ENCODE data around the gene ZBTB7B. TPM values are rescaled to one million over a fixed set of nuclear protein-coding genes. Genes with fewer than 3 reads are reported as not detected.

The ZBTB7B gene
- total and polyA plus RNA-seq, 7 experiments from 2014 or later: 3.0 to 139 (median 57.2) TPM

DNA sequence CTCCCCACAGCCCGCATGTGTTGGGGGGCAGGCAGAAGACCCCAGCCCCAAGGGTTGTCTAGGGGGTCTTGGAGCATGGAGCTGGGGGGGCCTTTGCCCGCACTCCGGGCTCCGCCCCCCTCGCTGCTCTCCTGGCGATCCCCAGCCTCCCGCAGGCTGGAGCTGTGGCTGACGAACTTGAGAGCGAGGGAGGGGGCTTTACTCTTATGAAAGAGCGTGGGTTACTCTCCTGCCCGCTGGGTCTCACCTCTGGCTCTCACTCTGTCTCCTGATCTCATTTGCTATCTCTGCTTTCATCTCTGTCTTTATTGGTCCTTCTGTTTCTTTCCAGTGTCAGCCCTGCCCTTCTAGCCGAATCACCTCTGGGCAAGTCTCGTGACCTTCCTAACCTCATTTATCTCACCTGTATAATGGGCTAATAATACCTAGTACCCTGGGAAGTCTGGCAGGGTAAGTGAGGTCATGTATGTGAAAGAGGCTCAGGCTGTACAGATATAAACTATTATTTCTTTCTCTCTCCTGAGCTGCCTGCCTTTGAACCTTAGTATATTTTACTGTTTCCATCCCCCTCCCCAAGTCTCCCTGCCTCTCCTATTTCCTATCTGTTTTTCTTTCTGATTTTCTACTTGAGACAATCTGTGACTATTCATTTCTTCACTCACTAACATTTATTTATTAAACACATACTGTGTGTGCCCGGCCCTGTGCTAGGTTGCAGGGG is 61.7 kb downstream of the ZBTB7B start:
- intact Hi-C loops (cut with micrococcal nuclease): loop anchor here (5.0 to 10.0 kb wide), 7 partner anchors 62 to 739 kb away; partner anchors contain the start of genes ADAR (in 1 of the 2), AQP10 (in 1 of the 2), ATP8B2 (in 1 of the 2) and PBXIP1 (in 1 of the 2)
- H3K4me3 Mint-ChIP-seq: peak overlapping the region; percentile 77 to 99 (median 95)
- H3K4me1 Mint-ChIP-seq: peaks cover 21 to 42% (median 39%) of the 10 kb centered on the region in 7 donors
- ChIA-PET CTCF (interaction anchor here (0.8 to 13.9 kb wide), 7 partner anchors 11 to 109 kb away, joined by 3 to 131 read pairs (median 4); partner anchors contain the start of genes ADAM15 and EFNA3), POLR2A (interaction anchor here (1.3 to 7.8 kb wide), 5 partner anchors 10 to 20 kb away, joined by 3 to 51 read pairs (median 6); no protein-coding TSS in a partner anchor)
- ATAC-seq (peak; percentile 8), DNase-seq (peak in 3 of 9 donors; percentile 19 to 51 (median 39))
- Histone ChIP-seq H3K27me3 (ENCODE audit: control insufficient read depth in 2 of 2, insufficient read depth in 2 of 2, low read length in 2 of 2) (no peaks in the 10 kb centered on the region), H3K36me3 (ENCODE audit: control insufficient read depth in 2 of 3, insufficient read depth in 3 of 3, low read length in 3 of 3) (peaks cover 0 to 19% (median 0%) of the 10 kb centered on the region in 3 experiments), H3K4me1 (ENCODE audit: control insufficient read depth in 2 of 2, insufficient read depth in 2 of 2, low read length in 2 of 2) (peaks cover 20 to 21% of the 10 kb centered on the region in 2 donors), H3K27ac (ENCODE audit: low read depth, low read length) (peak overlapping the region; percentile 69), H3K9me3 (ENCODE audit: control insufficient read depth in 2 of 3, low read length in 3 of 3) (no peaks in the 10 kb centered on the region), H3K4me3 (ENCODE audit: low read length) (peak overlapping the region; percentile 76)
- H3K27me3 Mint-ChIP-seq: no peaks in the 10 kb centered on the region
- no peaks in the 10 kb centered on the region for H3K9me3 Mint-ChIP-seq
- peak overlapping the region in 8 of 9 donors; percentile 55 to 96 (median 82) for H3K27ac Mint-ChIP-seq
- peaks cover 0 to 11% (median 0%) of the 10 kb centered on the region in 5 donors for H3K36me3 Mint-ChIP-seq

DNA sequence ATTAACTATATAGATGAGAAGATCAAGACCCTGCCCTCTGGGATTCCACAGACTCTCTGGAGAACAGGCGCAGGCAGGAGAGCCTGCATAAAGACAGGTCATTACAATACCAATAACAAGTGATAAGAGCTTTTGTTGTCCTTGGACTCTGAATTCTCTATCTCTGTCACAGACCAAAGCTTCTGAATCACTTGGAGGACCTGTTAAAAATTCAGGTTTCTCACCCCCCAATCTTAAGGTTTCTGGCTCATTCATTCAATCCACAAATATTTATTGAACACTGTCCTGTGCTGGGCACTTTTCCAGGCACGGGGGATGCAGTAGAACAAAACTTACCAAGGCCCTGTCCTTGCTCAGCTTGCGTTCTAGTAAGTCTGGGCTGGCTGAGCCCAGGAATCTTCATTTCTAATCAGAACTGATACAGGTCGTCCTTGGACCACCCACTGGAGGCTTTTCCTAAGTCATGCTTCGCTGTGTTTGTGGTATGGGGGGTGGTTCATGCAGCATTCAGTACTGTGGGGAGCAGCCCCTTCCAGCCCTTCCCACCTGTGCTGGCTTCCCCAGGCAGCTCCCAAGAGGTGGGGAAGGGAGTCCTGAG is 62.3 kb downstream of the ZBTB7B start:
- no peaks in the 10 kb centered on the region for H3K27me3 Mint-ChIP-seq

DNA sequence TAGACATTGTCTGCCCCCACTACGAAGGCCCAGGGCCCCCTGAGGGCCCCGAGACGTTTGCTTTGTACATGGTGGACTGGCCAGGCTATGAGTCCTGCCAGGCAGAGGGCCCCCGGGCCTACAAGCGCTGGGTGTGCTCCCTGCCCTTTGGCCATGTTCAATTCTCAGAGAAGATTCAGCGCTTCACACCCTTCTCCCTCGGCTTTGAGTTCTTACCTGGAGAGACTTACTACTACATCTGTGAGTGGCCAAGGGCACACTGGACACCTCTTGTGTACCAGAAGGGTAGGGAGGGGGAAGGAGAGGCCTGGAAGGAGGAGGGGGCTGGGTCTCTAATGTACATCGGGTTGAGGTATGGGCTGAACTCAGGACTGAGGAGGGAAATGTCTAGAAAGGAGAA is 64.2 kb downstream of the ZBTB7B start:
- no peak overlapping the region for H3K27ac Mint-ChIP-seq
- Histone ChIP-seq H3K27ac (ENCODE audit: low read depth, low read length) (no peak overlapping the region), H3K4me3 (ENCODE audit: low read length) (no peak overlapping the region), H3K4me1 (ENCODE audit: control insufficient read depth in 2 of 2, insufficient read depth in 2 of 2, low read length in 2 of 2) (peaks cover 21 to 24% of the 10 kb centered on the region in 2 donors), H3K27me3 (ENCODE audit: control insufficient read depth in 2 of 2, insufficient read depth in 2 of 2, low read length in 2 of 2) (no peaks in the 10 kb centered on the region), H3K36me3 (ENCODE audit: control insufficient read depth in 2 of 3, insufficient read depth in 3 of 3, low read length in 3 of 3) (peaks cover 0 to 21% (median 0%) of the 10 kb centered on the region in 3 experiments), H3K9me3 (ENCODE audit: control insufficient read depth in 2 of 3, low read length in 3 of 3) (no peaks in the 10 kb centered on the region)
- peaks cover 21 to 49% (median 43%) of the 10 kb centered on the region in 7 donors for H3K4me1 Mint-ChIP-seq
- no peaks in the 10 kb centered on the region for H3K9me3 Mint-ChIP-seq
- DNase-seq (no peak), ATAC-seq (no peak)
- H3K27me3 Mint-ChIP-seq: peaks cover 0 to 4% (median 0%) of the 10 kb centered on the region in 5 donors
- intact Hi-C loops (cut with micrococcal nuclease): loop anchor here (10.0 kb wide), 2 partner anchors 402 to 742 kb away; partner anchors contain the start of genes AQP10 (in 1 of the 2) and ATP8B2 (in 1 of the 2)
- peaks cover 0 to 11% (median 0%) of the 10 kb centered on the region in 5 donors for H3K36me3 Mint-ChIP-seq
- CTCF ChIA-PET: interaction anchor here (8.2 to 13.9 kb wide), 2 partner anchors 11 to 18 kb away, joined by 52 to 131 read pairs; partner anchors contain the start of gene EFNA3
- POLR2A ChIA-PET: interaction anchor here (1.0 to 7.8 kb wide), 2 partner anchors 11 to 18 kb away, joined by 3 to 51 read pairs; no protein-coding TSS in a partner anchor
- peak overlapping the region in 1 of 10 donors; percentile 8 for H3K4me3 Mint-ChIP-seq

More for the DNA sequence above, 62.3 kb downstream of the ZBTB7B start:
- Mint-ChIP-seq H3K4me3 (peak overlapping the region; percentile 77 to 99 (median 95)), H3K27ac (peak overlapping the region in 5 of 9 donors; percentile 7 to 96 (median 83)), H3K36me3 (peaks cover 0 to 11% (median 0%) of the 10 kb centered on the region in 5 donors), H3K9me3 (no peaks in the 10 kb centered on the region), H3K4me1 (peaks cover 21 to 42% (median 39%) of the 10 kb centered on the region in 7 donors)
- ChIA-PET POLR2A (interaction anchor here (0.5 to 7.8 kb wide), 8 partner anchors 10 to 1527 kb away, joined by 3 to 51 read pairs (median 4); partner anchors contain the start of gene NAXE), CTCF (interaction anchor here (1.1 to 13.9 kb wide), 5 partner anchors 13 to 50 kb away, joined by 3 to 131 read pairs (median 4); partner anchors contain the start of genes ADAM15 and EFNA3)
- DNase-seq (no peak), ATAC-seq (no peak)
- Histone ChIP-seq H3K9me3 (ENCODE audit: control insufficient read depth in 2 of 3, low read length in 3 of 3) (no peaks in the 10 kb centered on the region), H3K27me3 (ENCODE audit: control insufficient read depth in 2 of 2, insufficient read depth in 2 of 2, low read length in 2 of 2) (no peaks in the 10 kb centered on the region), H3K36me3 (ENCODE audit: control insufficient read depth in 2 of 3, insufficient read depth in 3 of 3, low read length in 3 of 3) (peaks cover 0 to 21% (median 0%) of the 10 kb centered on the region in 3 experiments), H3K4me1 (ENCODE audit: control insufficient read depth in 2 of 2, insufficient read depth in 2 of 2, low read length in 2 of 2) (peaks cover 20 to 21% of the 10 kb centered on the region in 2 donors), H3K4me3 (ENCODE audit: low read length) (no peak overlapping the region), H3K27ac (ENCODE audit: low read depth, low read length) (no peak overlapping the region)
- intact Hi-C loops (cut with micrococcal nuclease): loop anchor here (5.0 to 10.0 kb wide), 7 partner anchors 63 to 740 kb away; partner anchors contain the start of genes ADAR (in 1 of the 2), AQP10 (in 1 of the 2), ATP8B2 (in 1 of the 2) and PBXIP1 (in 1 of the 2)

Small RNA genes within 50 kb of the gene (microRNA-seq; reads per million reads assigned to microRNA genes)
- gene MIR4258 (ENCODE audit: borderline microRNAs expressed): not detected

Other genes with a start within 250 kb of the ZBTB7B start
- under 1 TPM in 4 of 5 experiments, not detected in 1; 0.05 to 0.29 (median 0.15) TPM for gene KCNN3, start 132.5 kb upstream of the ZBTB7B start, total RNA-seq
- not detected for gene KCNN3, start 132.5 kb upstream of the ZBTB7B start, polyA plus RNA-seq
- gene PMVK, start 66.1 kb upstream of the ZBTB7B start, total RNA-seq: 10 to 100 TPM; 11.3 to 35.1 (median 12.6) TPM
- 10 to 100 TPM; 38.7 to 41.4 TPM for gene PMVK, start 66.1 kb upstream of the ZBTB7B start, polyA plus RNA-seq
- 100 to 1,000 TPM; 107 to 390 (median 383) TPM for gene PBXIP1, start 46.7 kb upstream of the ZBTB7B start, total RNA-seq
- 100 to 1,000 TPM; 234 to 318 TPM for gene PBXIP1, start 46.7 kb upstream of the ZBTB7B start, polyA plus RNA-seq
- 10 to 100 TPM; 33.0 to 69.5 (median 46.2) TPM for gene PYGO2, start 41.0 kb upstream of the ZBTB7B start, total RNA-seq
- gene PYGO2, start 41.0 kb upstream of the ZBTB7B start, polyA plus RNA-seq: 10 to 100 TPM; 33.0 to 64.0 TPM
- 10 to 100 TPM; 71.0 to 76.9 (median 73.7) TPM for gene SHC1, start 32.1 kb upstream of the ZBTB7B start, total RNA-seq
- 10 to 100 TPM; 29.6 to 38.3 TPM for gene SHC1, start 32.1 kb upstream of the ZBTB7B start, polyA plus RNA-seq
- 100 to 1,000 TPM in 1 of 5 experiments, 10 to 100 TPM in 3, 1 to 10 TPM in 1; 8.4 to 105 (median 10.2) TPM for gene CKS1B, start 28.1 kb upstream of the ZBTB7B start, total RNA-seq
- 10 to 100 TPM; 37.1 to 55.2 TPM for gene CKS1B, start 28.1 kb upstream of the ZBTB7B start, polyA plus RNA-seq
- gene FLAD1, start 19.5 kb upstream of the ZBTB7B start, total RNA-seq: 10 to 100 TPM; 24.4 to 50.2 (median 50.0) TPM
- 10 to 100 TPM; 33.3 to 45.8 TPM for gene FLAD1, start 19.5 kb upstream of the ZBTB7B start, polyA plus RNA-seq
- 1 to 10 TPM in 3 of 5 experiments, not detected in 2; 1.4 to 3.2 (median 2.6) TPM for gene LENEP, start 9.2 kb upstream of the ZBTB7B start, total RNA-seq
- gene LENEP, start 9.2 kb upstream of the ZBTB7B start, polyA plus RNA-seq: not detected
- gene DCST2, start 31.0 kb downstream of the ZBTB7B start, total RNA-seq: 1 to 10 TPM in 4 of 5 experiments, under 1 TPM in 1; 0.22 to 3.3 (median 2.4) TPM
- gene DCST2, start 31.0 kb downstream of the ZBTB7B start, polyA plus RNA-seq: not detected
- under 1 TPM in 3 of 5 experiments, not detected in 2; 0.19 to 0.78 (median 0.42) TPM for gene DCST1, start 31.0 kb downstream of the ZBTB7B start, total RNA-seq
- not detected for gene DCST1, start 31.0 kb downstream of the ZBTB7B start, polyA plus RNA-seq
- gene ADAM15, start 48.5 kb downstream of the ZBTB7B start, total RNA-seq: 10 to 100 TPM; 16.9 to 53.7 (median 28.8) TPM
- 1 to 10 TPM; 5.8 to 8.5 TPM for gene ADAM15, start 48.5 kb downstream of the ZBTB7B start, polyA plus RNA-seq
- 1 to 10 TPM; 3.9 to 9.4 (median 7.7) TPM for gene EFNA4, start 60.9 kb downstream of the ZBTB7B start, total RNA-seq
- 1 to 10 TPM; 2.1 to 3.9 TPM for gene EFNA4, start 60.9 kb downstream of the ZBTB7B start, polyA plus RNA-seq
- gene EFNA3, start 76.0 kb downstream of the ZBTB7B start, total RNA-seq: 1 to 10 TPM in 4 of 5 experiments, under 1 TPM in 1; 0.42 to 4.0 (median 2.7) TPM
- under 1 TPM; 0.51 to 0.72 TPM for gene EFNA3, start 76.0 kb downstream of the ZBTB7B start, polyA plus RNA-seq
- gene EFNA1, start 125.1 kb downstream of the ZBTB7B start, total RNA-seq: 1 to 10 TPM in 4 of 5 experiments, not detected in 1; 4.0 to 7.3 (median 5.6) TPM
- gene EFNA1, start 125.1 kb downstream of the ZBTB7B start, polyA plus RNA-seq: 10 to 100 TPM; 11.1 to 16.8 TPM
- 10 to 100 TPM; 21.1 to 35.6 (median 24.3) TPM for gene SLC50A1, start 133.1 kb downstream of the ZBTB7B start, total RNA-seq
- 10 to 100 TPM; 51.0 to 64.8 TPM for gene SLC50A1, start 133.1 kb downstream of the ZBTB7B start, polyA plus RNA-seq
- gene DPM3, start 137.7 kb downstream of the ZBTB7B start, total RNA-seq: 10 to 100 TPM; 29.1 to 50.4 (median 43.8) TPM
- gene DPM3, start 137.7 kb downstream of the ZBTB7B start, polyA plus RNA-seq: 100 to 1,000 TPM in 1 of 2 donors, 10 to 100 TPM in 1; 99.2 to 128 TPM
- 100 to 1,000 TPM in 4 of 5 experiments, 10 to 100 TPM in 1; 97.4 to 236 (median 155) TPM for gene KRTCAP2, start 170.5 kb downstream of the ZBTB7B start, total RNA-seq
- gene KRTCAP2, start 170.5 kb downstream of the ZBTB7B start, polyA plus RNA-seq: 100 to 1,000 TPM; 450 to 469 TPM
- gene TRIM46, start 171.0 kb downstream of the ZBTB7B start, total RNA-seq: 10 to 100 TPM in 1 of 5 experiments, 1 to 10 TPM in 4; 3.5 to 21.9 (median 4.1) TPM
- gene TRIM46, start 171.0 kb downstream of the ZBTB7B start, polyA plus RNA-seq: 1 to 10 TPM in 1 of 2 donors, under 1 TPM in 1; 0.69 to 1.3 TPM
- 10 to 100 TPM; 26.0 to 35.9 (median 28.1) TPM for gene THBS3, start 205.1 kb downstream of the ZBTB7B start, total RNA-seq
- 1 to 10 TPM in 1 of 2 donors, under 1 TPM in 1; 0.87 to 2.6 TPM for gene THBS3, start 205.1 kb downstream of the ZBTB7B start, polyA plus RNA-seq
- gene MTX1, start 205.9 kb downstream of the ZBTB7B start, total RNA-seq: 10 to 100 TPM; 19.5 to 40.8 (median 22.0) TPM
- gene MTX1, start 205.9 kb downstream of the ZBTB7B start, polyA plus RNA-seq: 10 to 100 TPM; 48.9 to 49.9 TPM

Data from naive thymus-derived CD4-positive, alpha-beta T cell (primary cell).